GM21381 (cell line): ENCODE data around the gene CORO7.
A peak's percentile ranks its signal among the peaks of the same experiment; 100 is the strongest.

ENCODE experiments used
- ATAC-seq: cut with Tn5 transposase; IDR thresholded peaks from one replicate; pipeline ENCODE4 v1.9.1; 2021; ENCODE audit warnings: mild to moderate bottlenecking, moderate library complexity; ENCODE audit not compliant: unreplicated experiment

Gene CORO7

DNA sequence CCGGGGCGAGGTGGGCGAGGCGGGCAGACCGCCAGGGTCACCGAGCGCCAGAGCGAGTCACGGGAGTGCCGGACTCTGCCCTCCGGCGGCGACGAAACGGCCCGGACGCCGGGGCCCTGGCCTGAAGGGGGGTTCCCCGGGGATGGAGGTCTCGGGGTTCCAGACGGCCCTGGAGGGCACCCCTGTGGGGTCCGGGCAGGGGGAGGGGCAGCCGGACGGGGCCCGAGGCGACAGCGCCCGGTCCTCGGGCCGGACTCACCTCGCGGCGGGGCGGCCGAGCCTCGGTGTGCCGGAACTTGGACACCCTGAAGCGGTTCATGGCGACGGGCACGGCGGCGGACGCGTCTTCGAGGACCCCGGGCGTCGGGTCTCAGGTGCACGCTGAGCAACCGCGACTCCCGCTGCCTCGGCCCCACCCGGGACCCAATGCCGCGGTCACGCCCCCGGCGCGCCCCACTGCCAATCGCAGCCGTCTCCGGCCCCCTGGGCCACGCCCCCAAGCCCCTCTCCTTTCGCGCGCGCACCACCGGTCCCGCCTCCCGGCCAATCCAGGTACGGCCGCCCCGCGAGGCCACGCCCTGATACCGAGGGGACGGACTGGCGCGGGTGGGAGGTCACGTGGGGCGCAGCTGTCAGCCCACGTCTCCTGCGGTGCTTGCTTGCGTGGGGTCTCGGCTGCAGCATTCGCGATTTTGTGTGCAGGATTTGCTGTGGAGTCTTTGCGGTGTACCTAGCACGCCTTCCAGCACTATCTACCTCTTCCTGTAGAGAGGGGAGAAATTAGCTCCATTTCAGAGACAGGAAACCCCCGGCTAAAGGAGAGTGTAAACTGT lies at the start of gene CORO7:
Gene CORO7, minus strand, starts transcription at position 397 of the 833 bp plus-strand sequence. Its CDS starts 78 bp downstream, at position 319.
- ATAC-seq, result peak; percentile 66

DNA sequence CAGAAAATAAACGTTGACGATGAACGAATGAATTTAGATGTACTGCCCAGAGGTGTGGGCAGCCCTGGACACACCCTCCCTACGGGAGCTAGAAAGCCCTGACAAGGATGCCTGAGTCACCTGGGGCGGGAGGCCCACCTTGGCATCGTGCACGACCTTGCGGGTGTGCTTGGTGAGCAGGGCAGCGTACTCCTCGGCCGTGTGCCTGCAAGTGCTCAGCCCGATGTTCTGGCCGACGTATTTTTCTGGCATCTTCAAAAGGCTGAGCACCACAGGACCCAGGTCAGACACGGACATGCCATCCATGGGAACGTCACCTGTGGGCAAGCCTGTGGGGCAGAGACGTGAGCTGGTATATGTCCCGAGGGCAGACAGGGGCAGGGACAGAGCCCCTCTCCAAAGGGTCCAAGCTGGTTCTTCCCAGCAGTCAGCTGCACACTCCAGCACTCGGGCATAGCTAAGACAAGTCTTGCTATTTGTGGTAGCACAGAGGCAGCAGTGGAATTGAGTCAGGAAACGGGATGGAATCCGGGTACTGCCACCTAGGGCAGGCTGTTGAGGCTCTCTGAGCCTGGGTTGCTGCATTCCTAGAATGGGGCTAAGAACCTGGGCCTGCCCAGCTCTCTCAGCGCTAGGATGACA lies 47.2 kb upstream of the CORO7 start:
- ATAC-seq, result no peak

DNA sequence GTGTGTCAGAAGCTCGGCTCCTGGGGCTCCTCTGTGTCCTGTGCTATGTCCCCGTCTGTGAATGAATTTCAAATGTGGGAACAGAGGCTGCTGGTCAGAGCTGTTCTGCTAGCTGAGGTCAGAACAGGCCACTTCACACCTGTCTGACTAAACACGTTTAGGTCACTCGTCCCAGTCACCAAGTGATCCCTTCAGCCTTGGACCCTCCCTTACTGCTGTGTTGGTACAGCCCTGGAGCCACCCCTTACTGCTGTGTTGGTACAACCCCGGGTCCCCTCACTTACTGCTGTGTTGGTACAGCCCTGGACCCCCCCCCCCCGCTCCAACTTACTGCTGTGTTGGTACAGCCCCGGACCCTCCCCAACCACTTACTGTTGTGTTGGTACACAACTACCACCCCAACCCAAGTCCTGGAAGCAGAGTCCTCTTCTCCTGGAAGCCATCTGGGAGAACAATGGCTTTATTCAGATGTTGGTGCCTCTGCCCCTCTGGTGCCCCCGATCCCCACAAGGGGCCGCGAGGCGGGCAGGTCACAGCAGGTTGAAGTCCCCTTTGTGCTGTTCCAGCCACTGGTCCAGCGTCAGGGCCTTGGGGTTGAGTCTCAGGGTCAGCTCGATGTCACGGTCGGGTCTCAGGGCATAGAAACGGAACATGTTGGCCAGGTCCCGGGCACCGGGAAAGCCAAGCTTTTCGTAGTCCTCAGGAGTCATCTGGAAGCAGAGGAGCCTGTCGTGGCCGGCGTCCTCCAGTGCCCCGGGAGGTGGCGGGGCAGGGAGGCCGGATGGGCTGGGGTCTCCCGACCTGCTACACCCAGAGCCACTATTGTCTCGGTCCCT lies 45.1 kb upstream of the CORO7 start:
- no peak for ATAC-seq

DNA sequence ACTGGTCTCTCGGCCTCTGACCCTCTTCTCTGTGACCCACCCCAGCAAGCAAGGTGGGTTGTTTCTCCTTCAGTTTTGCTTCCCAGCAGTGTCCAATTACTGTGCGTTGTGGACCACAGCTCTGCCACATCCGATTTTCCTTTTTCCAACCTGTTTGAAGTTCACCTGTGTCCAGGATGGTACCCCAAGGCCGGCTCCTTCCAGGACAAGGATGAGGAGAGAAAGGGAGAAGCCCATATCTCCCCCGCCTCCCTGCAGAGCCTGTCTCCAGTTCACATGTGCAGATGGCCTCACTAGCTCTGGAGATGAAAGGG lies 44.5 kb upstream of the CORO7 start:
- no peak for ATAC-seq

DNA sequence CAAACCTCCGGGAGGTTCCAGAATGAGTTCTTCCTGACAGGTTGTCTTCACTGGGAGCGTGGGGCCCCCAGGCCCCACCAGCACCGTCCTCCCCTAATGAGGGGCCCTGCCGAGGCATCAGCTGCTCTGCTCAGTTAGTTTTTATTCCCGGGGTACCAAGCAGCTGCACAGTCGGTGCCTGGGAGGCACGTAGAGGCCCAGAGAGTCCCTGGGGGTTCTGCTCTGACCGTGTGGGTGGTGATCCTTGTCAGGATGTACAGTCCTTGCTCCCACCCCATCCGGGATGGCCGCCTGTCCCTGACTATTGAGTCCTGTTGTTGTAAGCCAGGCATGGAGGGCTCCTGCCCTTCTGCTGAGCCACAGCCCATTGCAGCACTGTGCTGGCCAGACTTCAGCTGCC lies 39.6 kb upstream of the CORO7 start:
- ATAC-seq, result no peak

DNA sequence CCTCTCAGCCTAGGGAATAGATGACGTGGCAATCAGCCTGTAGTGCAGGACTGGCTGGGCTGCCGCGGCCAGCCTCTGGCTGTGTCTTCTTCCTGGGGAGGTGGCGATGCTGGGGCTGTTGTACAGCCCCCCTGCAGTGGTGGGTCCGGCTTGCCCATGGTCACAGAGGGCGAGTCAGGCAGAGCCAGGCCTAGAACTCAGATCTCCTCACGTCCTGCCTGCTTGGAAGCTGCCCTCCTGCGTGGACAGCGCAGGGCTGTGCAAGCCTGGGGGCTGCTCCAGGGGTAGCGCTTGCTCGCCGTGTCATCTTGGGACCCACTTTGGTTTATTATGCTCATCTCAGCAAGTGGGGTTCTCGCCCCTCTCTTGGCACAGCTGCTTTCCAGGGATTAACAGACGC lies 38.7 kb upstream of the CORO7 start:
- no peak for ATAC-seq

DNA sequence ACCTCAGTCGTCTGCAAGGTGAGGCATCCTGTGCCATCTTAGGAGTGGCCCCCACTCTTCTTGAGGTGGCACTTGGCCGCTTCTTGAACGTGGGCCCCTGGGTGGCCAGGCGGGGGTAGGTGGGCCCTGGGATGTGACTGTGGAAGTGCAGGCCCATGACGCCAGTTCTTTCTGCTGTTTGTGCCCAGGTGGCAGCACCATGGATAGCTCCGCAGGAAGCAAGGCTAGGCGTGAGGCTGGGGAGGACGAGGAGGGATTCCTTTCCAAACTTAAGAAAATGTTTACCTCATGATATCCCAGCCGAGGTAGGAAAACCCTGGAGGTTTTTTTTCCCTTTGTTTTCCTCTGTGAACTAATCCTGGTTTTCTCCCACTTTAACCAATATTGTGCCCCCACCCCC lies 38.2 kb upstream of the CORO7 start:
- no peak for ATAC-seq

DNA sequence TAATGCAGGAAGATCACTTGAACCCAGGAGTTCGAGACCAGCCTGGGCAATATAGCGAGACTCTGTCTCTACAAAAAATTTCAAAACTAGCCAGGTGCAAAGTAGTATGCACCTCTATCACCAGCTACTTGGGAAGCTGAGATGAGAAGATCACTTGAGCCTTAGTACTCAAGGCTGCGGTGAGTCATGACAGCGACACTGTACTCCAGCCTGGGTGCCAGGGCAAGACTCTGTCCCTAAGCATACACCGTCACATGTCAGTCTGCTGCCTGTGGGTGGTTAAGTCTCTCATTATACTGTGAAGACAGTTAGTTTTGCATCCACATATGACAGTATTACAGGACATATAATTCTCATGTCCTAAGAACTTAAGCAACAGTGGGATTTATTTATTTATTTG lies 36.3 kb upstream of the CORO7 start:
- no peak for ATAC-seq

DNA sequence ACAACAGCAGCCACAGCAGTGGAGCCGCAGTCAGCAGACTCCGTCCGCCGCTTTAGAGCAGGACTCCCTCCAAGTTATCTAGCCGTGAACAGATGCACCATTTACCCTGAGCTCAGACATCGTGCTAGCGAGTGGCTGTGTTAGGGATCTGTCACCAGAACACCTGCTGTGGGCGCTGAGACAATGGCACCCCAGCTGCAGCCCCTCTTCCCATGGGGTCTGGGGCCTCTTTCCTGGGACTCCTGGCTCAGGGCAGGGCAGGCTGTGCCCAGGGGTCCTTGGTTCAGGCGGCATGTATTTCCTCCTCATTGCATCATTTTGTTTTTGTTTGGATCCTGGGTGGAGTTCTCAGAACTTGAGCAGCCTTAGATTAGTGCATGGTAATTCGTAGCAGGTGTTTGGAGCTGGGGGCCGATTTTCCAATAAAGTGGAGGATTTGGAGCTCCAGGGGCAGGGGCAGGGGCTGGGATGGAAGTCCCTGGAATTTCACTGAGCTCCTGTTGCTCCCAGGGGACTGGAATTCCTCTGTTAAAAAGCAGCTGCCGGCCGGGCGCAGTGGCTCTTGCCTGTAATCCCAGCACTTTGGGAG lies 34.6 kb upstream of the CORO7 start:
- ATAC-seq, result no peak

DNA sequence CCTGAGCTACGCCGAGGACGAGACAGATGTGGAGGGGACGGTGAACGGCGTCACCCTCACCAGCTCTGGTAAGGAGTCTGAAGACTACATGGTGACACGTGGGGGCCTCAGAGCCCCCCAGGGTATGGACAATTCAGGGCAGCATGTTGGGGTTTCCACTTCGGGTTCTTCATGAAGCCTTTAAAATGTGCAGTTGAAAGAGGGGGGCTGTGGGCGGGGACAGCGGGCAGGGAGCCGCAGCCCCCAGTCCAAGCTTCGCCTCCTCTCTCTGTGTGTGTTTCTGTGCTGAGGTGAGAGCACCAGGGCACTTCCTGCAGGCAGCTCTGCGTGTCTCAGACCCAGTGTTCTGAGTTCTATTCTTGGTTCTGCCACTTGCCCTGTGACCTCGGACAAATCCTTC lies 34.0 kb upstream of the CORO7 start:
- ATAC-seq, result no peak

DNA sequence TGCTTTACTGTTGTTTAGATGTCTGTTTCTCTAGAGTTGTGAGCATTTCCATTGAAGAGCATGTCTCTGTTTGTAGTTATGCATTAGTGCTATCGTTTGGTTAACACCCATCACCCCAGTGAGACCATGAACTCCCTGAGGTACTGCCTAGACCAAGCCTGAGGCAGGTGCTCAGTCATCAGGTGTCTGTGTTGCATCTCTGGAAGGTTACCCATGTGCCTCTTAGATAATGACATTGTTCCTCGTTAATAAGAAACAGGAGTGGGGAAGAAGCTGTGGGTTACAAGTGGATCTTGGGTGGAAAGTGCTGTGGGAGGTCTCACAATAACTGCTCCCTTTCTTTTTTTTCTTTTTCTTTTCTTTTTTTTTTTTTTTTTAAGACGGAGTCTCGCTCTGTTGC lies 27.6 kb upstream of the CORO7 start:
- no peak for ATAC-seq

DNA sequence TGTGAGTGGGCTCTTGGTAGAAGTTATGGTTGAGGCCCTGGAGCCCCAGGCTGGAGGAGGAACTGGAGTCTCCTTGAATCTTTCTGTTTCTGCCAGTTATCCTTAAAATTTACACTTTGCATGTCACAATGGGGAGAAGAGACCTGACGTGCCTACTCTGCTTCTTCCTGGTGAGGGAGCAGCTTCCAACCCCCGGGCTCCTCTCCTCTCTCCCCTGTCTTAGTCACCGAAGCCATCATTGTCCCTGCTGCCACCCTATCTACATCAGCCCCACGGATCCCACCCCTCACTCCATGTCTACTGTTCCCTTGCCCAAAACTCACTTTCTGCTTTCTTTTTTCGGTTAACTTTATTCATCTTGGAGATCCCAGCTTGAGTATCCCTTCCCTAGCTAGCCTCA lies 26.9 kb upstream of the CORO7 start:
- ATAC-seq, result no peak

DNA sequence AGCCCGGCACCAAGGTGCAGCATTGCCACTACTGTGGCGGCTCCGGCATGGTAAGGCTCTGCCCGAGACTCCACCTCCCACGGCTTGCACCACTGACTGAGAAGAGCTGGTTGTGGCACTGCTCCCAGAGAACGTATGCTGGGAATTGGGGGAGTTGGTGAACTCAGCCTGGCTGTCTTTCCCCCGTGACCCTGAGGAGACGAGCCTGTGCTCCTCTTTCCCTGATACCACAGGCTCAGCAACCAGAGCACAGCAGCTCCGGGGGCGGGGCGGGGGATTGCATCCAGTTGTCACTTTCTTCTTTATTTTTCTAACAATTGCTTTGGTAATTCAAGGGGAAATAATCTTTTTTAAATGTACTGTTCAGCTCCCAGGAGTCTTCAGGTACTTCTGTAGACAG lies 26.0 kb upstream of the CORO7 start:
- ATAC-seq, result no peak

DNA sequence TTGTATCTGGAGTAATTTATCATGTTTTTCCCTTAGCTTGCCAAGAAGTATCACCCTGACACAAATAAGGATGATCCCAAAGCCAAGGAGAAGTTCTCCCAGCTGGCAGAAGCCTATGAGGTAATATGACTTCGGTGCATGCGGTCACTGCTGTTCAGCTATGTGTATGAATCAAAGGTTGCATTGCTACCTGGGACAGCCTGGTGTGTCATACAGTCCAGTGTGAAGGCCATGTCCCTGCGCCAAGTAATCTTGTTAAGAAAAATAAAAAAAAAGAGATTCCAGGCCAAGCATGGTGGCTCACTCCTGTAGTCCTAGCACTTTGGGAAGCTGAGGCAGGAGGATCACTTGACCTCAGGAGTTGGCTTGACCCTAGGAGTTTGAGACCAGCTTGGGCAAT lies 21.0 kb upstream of the CORO7 start:
- ATAC-seq, result no peak

DNA sequence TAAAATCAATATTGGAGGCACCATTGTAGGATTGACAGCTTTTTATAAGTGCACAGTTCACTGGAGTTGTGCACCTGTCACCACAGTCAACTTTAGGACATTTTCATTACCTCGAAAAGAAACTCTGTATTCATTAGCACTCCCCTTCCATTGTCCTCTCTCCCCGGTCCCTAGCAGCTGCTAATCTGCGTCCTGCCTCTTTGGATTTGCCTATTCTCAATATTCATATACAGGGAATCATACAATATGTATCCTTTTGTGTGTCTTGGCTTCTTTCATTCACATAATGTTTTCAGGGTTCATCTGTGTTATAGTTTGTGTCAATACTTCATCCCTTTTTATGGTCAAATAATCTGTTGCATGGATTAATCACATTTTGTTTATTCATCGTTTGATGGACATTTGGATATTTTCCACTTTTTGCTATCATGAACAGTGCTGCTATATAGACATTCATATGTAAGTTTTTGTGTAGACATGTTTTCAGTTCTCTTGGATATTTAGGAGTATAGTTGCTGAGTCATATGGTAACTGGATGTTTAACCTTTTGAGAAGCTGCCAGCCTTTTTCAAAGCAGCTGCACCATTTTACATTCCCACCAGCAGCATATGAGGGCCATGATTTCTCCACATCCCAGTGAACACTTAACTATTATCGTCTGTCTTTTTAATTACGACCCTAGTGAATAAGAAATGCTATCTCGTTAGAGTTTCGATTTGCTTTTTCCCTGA lies 19.1 kb upstream of the CORO7 start:
- no peak for ATAC-seq

DNA sequence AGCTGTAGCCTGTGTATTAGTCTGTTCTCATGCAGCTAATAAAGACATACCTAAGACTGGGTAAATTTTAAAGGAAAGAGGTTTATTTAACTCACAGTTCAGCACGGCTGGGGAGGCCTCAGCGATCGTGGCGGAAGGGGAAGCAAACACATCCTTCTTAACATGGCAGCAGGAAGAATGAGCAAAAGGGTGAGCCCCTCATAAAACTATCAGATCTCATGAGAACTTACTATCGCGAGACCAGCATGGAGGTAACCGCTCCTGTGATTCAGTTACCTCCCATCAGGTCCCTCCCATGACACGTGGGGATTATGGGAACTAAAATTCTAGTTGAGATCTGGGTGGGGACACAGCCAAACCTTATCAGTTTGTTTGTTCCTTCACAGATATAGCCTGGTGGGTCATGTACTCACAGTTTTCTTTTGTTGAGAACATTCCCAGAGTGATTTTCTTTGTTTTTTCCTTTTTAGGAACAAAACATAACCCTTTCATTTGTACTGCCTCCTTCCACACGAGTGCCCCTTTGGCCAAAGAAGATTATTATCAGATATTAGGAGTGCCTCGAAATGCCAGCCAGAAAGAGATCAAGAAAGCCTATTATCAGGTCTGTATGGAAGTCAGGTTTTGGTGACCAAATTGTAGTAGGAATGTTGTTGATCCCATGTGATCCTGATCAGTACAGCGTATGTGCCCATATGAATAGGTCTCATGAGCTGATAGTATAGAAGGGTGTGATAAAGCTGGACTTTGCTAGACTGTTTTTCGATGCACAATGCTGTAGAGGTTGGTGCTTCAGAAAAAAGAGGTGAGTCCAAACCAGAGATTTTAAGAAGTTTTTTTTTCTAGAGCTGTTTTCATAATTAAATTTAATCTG lies 17.8 kb upstream of the CORO7 start:
- ATAC-seq, result no peak

DNA sequence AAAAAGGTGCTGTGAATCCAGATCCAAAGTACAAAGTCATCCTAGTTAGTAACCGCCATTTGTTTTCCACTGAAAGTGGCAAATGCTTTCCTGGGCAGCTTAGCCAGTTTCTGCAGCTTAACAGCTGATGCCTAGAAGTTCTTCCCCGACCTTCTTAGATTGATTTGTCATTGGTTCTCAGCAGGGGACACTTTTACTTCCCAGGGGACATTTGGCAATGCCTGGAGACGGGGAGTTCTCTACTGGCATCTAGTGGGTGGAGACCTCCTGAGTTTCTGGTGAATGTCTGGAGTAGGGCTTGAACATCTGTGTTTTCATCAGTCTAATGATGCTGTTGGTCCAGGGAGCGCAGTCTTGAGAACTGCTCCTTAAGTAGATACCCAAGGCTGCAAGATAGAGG lies 16.8 kb upstream of the CORO7 start:
- no peak for ATAC-seq

DNA sequence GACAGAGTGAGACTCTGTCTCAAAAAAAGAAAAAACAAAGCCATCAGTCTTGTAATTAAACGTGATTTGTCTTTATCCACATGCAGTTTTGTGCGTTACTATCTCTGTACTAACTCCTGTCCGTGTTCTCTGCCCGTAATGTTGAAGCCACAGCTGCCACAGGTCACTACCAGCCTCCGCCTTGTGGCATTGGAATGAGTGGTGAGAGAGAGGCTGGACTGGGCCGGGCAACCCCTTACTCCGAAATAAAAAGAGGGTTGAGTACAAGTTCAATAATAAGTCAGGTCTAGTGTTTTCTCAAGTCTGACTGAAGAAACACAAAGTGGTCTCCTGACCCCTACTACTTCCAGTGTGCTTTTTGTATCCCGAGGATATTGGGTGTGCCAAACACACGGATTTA lies 14.6 kb upstream of the CORO7 start:
- ATAC-seq, result no peak

DNA sequence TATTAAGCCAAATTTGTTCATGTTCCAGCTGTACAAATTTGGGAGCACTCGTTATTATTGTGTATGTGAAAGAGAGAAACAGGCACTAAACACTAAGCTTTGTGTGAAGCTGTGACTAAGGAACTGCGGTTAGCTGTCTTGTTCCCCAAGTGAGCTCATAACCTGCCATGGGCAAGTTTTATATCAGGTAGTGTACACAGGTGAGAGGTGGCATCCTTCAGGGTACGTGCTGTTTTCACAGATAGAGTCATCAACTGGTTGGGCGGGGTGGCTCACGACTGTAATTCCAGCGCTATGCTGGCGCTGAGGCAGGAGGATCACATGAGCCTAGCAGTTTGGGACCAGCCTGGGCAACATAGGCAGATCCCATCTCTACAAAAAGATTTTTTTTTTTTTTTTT lies 12.1 kb upstream of the CORO7 start:
- no peak for ATAC-seq
